Measurements from ENCODE around the gene SRSF2.
A peak's percentile ranks its signal among the peaks of the same experiment; 100 is the strongest.
"Not testable (repeated sequence)": the region's sequence is repeated elsewhere in the genome, so short reads cannot be mapped to it uniquely, and the experiment has no call there.

Gene SRSF2

DNA sequence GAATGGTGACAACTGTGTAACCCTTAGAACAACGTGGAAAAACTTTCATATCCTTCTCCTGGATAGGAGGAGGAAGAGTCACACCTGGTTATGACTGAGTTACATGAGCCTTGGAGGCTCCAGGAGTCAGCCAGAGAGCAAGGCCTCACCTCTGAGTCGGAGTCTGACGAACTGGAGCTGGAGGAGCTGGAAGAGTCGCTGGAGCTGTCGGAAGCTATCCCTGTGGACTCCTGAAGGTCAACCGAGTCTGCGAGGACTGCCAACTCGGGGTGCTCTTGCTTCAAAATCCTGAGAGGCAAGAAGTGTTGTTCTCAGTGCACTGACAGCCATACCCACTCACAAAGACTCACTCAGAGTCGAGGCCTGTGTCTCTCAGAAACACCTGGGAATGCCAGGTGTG is 16.9 kb downstream of the SRSF2 start:
- no peak for DNase-seq

DNA sequence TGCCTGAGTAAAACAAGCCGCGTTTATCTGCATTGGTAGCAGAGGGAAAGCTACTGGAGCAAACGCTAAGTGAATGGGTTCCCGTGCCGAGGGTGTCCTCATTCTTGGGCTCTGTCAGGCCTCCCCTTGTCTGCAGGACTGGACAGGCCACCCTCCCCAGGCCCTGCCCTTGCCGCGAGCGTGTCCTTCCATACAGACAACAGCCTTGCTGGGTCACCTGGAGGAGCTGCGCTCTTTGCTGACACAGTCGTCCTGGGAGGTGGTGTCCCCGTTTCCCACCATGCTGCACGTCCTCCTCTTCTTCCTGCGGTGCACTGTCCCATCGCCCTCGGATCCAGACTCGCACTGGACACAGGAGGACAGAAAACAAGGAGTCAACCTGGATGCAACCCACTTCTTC is 18.6 kb downstream of the SRSF2 start:
- DNase-seq, result no peak

DNA sequence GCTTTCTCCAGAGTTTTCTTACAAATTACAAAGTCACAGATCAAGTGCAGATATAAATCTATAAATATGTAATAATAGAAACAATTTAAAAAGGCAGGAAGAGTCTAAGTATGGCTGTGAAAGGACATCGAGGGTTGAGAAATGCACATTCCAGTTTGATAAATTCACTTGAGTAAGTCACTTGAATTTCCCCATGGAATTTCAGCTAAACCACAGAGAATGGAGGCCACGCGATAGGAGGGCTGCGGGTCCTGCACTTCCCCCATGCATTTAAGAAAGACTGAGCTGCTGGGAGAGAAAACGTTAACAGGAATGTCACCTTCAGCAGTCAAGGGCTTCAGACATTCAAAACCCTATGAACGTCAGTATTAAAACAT is 20.3 kb downstream of the SRSF2 start:
- DNase-seq, result no peak

DNA sequence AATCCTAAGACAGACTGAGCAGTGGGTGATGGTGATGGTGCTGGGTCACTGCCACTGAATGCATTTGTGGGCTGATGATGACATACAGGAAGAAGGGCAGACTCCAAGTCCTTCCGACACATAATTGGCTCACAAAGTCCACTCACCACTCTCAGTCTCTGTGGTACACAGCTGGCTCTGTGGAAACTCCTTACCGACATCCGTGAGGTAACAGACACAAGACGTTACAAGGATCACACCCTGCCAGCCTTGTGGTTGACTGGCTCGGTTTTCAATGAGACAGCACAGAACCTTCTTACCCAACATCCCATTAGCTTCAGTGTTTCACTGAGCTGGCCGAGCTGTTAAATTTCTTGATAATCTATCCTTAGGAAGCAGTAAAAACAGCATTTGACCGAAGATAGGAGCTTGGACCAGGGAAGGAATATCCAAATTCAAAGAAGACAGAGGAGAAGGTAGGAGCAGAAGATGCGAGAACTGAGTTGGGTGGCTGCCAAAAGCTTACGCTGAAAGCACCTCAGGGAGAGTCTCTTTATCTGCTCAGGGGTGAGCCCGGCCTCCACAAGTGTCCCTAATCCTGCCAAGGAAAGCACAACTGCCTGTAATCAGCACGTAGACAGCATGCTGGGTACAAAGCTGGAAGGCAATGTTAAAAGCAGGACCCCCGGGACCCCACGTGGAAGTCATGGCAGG is 20.8 kb downstream of the SRSF2 start:
- DNase-seq, result no peak

DNA sequence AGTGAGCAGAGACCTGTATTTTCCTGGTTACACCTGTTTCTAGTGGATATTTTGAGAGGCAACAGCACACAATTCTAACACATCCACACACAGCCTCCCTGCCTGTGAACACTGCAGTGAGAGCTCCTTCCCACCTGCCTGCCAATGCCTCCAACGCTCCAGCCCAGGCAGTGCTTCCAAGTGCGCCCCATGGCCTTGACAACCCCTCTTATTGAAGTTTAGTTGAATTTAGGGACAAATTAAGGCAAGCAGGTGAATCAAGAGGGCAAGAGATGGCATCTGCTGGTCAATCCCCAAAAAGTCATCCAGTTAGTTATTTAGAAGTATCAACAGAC is 21.7 kb downstream of the SRSF2 start:
- no peak for DNase-seq

DNA sequence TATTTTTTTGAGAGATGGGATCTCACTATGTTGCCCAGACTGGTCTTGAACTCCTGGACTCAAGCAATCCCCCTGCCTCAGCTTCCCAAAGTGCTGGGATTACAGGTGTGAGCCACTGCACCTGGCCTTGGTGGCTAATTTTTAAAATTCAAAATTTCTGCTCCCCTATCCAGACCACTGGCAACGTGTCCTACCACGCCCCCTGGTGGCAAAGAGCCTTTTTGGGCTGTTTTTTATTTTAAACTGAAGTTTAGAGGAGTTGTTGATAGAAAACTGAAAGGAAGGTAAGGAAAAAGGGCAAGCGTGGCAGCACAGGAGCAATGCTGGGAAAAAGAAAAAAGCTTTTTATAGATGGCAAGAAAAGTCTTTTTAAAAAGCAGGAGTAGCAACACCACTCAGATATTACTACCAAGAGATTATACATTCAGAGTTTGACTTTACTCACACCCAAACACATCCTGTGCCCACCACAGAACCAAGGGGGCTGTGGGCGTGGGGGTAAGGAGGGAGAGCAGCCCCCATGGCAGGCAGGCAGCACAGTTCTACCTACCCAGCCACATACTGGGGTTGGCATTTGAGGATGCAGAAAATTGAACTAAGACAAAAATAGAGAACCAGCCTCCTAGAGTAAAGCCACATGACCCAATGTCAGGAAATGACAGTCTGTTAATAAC is 22.2 kb downstream of the SRSF2 start:
- no peak for DNase-seq

DNA sequence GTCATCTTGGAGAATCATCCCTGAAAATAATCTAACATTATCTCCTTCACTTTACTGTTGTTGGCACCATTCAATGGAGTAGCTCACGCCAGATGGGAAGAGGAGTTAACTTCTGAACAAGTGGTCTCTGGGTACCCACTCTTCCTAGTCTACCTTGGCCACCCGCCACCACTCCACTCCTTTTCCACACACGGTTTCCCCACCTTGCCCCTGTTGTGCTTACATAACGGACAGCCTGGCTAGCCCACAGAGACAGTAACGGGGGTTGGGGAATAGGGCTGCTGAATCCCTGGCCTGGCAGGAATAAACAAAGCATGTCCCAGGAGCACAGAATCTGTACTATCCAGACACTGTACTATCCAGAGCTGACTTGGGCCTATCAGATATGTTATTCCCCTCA is 22.8 kb downstream of the SRSF2 start:
- no peak for DNase-seq

DNA sequence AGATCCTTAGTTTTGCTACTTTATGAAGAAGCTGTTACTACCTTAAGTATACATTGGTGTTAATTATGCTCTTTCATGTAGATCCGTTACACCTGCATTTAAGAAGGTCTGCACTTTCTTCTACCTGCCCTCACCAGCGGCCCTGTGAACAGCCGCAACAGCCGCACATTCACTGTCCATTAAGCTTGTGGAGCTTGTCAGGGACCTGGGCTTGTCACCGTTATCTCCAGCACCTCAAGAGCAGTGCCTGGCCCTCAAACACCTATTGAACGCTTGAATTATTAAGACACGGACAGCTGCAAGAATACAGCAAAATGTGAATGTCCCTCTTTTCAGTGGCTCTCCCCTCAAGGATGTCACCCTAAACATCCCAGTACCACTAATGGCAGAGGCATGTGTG is 23.4 kb downstream of the SRSF2 start:
- DNase-seq, result no peak

DNA sequence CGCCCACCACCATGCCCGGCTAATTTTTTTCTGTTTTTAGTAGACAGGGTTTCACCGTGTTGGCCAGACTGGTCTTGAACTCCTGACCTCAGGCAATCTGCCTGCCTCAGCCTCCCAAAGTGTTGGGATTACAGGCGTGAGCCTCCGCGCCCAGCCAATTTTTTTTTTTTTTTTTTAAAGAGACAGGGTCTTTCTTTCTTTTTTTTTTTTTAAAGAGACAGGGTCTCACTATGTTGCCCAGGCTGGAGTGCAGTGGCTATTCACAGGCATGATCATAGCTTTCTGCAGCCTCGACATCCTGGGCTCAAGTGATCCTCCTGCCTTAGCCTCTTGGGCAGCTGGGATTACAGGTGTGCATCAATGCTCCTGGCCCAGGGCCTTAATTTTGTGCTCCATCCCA is 24.8 kb downstream of the SRSF2 start:
- not testable (repeated sequence) for DNase-seq

DNA sequence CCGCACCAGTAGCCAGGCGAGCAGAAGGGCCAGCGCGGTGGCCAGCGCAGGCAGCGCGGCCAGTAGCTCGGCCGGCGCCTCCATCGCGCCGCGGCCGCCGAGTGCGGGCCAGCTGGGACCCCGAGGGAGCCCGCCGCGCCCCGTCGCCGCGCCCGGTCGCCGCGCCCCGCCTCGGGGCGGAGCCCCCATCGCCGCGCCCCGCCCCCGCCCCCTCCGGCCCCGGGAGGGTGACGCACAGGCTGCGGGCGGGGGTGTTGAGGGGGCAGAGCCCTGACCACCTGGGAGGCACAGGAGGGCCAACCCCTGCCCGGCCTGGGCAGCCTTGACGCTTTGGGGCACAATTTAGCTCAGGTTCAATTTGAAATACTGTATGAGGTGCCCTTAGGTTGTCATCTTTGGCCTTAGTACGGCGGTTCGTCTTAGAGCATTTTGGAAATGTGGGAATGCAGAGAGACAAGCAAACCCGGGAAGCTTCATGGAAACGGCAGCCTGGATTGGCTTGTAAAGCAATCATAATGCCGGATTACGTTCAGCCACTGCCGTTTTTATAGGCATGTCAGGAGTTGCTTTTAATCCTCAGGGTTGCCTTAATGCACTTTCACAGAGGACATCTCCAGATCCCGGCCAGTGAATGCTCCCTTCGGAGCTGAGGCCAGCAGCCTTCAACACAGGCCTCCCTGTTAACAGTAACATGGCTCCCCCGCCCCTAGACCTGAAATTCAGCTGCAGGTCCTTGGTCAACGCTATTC is 26.1 kb downstream of the SRSF2 start, which contains the start of gene MXRA7:
MXRA7 (minus strand) TSS at position 103 of the 749 bp plus-strand sequence; CDS start at position 84, 19 bp downstream.
- DNase-seq, result peak; percentile 24

DNA sequence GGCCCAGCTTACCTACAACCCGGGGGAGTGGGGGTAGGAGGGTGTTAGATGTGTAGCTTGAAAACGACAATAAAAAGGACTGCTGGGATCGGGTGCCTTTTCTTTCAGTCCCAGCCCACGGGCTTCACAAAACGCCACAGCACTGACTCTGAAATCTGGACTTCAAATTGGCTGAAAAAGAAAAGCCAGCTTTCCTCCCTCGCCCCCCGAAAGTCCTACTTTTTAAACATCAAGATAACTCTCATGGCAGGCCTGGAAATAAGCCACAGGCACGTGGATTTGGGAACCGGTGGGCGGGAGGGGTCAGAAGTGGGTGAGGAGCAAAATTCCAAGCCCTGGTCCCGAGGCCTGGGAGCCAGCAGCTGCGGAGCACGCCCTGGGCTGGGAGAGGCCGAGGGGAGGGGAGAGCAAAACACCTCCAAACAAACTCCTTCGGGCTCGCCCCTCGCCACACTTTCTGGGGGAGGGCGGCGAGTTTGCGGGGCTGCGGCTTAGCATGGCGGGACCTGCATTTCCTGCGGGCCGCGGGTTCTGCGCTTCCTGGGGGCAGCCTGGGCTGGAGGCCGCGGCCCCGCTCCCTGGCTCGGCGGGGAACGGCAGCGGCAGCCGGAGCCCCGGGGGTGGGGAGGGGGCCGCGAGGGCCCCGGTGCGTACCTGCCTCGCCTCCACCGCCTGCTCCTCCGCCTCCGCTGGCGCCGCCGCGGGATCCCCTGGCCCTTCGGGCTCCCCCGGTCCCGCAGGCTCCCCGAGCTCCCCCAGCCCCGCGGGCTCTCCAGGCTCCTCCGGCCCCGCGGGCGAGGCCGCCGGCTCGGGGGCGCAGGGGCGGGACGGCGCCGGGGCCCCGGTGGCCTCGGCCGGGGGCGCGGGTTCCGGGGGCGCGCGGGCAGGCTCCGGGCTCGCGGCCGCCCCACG is 26.9 kb downstream of the SRSF2 start:
- not testable (repeated sequence) for DNase-seq

DNA sequence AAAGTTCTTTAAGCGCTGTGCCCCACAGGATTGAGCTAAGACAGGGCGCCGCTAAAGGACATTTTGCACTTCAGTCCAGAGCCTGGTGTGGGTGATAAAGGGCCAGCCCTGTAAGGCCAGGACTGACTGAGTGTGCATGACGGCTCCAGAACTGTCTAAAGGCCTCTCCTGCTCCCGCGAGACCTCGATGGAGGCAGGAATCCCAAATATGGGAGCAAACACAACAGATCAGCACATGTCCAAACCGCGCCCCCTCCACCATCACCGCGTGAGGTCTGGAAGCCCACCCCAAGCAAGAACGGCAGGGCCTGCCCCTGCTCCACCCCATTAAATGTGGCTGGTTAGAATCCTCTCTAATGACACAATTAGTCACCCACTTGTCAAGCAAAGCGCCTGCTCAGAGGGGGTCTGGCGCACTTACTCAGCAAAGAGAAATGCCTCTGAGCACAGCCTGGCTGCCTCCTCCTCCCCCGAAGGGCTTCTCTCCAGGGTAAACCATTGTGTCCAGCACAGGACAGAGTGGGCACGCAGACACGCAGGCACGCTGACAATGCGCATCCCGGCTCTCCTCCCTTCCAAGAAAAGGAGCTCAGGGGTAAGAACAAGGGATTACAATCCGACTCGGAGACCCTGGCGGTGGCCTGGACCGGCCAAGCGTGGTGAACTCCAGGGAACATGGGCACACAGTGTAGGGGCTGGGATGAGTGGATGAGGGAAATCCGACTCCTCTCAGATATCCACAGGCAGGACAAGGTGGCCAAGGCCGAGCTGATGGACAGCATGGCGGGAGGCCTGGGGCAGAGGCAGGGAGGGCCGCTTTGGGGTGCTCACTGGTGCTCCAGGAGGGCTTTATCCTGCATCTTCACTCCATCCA is 27.8 kb downstream of the SRSF2 start:
- DNase-seq, result no peak

DNA sequence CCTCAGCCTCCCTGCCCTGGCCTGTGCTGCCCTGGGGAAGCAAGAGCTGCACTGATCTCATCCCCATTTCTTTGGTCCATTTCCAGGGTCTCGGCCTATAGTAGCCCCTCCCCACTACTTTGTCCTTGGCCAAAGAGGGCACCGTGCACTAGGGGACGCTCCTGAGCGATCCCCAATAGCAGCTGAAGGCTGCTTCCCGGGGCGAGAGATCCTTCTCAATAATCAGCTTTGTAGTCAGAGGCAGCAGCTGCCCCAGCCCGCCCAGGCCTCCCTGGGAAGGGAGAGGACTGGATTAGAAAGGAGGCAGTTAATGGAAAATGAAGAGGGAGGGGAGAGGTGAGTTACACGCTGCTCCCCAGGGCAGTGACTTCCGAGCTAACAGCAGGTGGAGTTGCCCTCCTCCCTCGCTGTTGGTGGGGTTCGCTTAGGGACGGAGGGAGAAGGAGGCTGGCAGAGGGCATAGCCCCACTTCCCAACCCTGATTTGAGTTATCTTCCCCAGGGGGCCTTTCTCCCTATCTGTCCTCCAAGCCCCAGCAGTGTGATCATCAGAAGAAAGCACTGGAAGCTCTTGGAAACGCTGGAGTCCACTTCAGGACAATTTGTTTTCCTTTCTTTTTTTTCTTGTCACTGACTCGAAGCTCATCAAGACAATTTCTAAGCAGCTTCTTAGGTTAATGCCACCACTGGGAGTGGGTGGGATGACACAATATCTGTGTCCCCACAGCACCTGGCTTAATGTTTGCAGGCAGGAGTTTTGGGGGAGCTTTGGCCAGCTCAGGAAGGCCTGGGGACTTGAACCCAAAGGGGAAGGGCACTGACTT is 28.9 kb downstream of the SRSF2 start:
- no peak for DNase-seq

DNA sequence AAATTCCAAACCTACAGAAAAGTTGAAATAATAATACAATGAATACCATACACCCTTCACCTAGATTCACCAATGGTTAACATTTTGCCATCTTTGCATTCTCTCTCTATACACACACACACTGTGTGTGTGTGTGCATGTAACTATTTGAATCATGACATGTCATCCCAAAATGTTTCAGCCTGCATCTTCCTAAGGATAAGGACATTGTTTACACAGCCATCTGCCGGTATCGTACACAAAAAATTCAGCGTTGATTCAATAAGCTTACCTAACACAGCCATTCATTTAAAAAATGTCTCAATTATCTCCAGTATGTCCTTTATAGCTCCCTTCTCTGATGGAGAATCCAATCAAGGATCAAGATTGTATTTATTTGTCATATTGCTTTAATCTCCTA is 30.3 kb downstream of the SRSF2 start:
- DNase-seq, result no peak

DNA sequence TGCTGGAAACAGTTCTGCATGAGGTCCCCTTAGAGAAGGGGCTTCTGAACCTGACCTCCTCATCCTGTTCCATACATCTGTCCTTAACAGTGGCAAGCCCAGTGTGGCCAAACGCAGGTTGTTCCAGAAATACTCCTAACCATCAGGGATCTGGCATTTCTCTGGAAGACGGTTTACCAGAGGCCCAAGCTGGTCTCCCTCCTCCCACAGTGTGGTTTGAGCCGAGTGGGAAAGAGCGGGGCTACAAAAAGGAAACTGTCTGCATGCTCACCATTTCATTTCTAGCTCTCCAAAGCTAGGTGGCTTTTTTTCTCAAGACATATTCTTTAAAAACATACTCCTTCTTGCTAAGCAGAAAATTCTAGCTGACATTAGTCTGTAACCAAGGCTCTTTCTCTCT is 32.3 kb downstream of the SRSF2 start:
- no peak for DNase-seq

DNA sequence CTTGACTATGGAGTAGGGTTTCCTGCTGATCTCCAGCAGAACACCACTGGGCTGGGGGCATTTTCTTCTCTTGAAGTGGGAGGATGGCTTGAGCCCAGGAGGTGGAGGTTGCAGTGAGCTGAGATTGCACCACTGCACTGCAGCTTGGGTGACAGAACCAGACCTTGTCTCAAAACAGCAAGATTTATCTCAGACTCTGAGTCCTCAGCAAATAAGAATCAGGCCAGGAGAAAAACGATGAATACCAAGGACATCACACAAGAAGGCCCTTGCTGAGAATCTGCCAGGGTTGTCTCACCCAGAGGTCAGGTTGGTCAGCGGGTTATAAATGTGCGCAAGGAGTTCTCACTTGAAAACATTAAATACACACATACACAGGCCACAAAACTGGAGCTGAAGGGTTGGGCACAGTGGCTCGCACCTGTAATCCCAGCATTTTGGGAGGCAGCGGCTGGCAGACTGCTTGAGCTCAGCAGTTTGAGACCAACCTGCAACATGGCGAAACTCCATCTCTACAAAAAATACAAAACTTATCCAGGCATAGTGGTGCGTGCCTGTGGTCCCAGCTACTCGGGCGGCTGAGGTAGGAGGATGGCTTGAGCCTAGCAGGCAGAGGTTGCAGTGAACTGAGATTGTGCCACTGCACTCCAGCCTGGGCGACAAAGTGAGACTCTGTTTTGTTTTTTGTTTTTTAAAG is 34.0 kb downstream of the SRSF2 start:
- DNase-seq, result no peak

DNA sequence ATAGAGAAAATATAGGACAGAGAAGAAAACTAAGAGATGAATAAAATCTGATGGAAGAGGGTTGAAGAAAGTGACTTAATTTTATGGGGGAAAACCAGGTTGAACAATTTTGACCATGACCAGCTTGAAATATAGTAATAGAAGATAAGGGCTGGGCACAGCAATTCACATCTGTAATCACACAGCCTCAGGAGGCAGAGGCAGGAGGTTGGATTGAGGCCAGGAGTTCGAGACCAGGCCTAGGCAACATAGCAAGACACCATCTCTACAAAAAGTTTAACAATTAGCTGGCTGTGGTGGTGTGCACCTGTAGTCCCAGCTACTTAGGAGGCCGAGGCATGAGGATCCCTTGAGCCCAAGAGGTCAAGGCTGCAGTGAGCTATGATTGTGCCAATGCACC is 35.1 kb downstream of the SRSF2 start:
- DNase-seq, result no peak

DNA sequence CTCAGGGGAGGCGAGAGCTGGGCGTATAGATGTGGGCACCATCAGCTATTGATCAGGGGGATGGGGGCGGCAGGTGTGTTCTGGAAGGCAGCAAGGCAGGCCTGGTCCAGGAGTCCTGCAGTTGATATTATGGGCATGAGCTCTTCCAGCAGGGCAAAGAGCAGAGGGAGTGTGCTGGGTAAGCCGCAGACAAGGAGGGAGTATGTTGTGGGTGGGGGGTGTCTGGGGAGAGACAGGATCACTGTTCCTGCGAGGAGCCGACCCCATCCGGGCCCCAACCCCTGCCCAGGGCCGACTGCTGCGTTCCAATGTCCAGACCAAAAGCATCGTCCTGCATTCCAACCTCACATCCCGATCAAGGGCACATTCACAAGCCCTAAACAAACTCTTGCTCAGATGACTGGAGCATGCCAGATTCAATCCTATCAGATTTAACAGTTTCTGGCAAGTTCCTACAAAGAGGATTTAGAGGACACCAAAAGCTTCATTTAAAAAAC is 35.6 kb downstream of the SRSF2 start:
- no peak for DNase-seq

DNA sequence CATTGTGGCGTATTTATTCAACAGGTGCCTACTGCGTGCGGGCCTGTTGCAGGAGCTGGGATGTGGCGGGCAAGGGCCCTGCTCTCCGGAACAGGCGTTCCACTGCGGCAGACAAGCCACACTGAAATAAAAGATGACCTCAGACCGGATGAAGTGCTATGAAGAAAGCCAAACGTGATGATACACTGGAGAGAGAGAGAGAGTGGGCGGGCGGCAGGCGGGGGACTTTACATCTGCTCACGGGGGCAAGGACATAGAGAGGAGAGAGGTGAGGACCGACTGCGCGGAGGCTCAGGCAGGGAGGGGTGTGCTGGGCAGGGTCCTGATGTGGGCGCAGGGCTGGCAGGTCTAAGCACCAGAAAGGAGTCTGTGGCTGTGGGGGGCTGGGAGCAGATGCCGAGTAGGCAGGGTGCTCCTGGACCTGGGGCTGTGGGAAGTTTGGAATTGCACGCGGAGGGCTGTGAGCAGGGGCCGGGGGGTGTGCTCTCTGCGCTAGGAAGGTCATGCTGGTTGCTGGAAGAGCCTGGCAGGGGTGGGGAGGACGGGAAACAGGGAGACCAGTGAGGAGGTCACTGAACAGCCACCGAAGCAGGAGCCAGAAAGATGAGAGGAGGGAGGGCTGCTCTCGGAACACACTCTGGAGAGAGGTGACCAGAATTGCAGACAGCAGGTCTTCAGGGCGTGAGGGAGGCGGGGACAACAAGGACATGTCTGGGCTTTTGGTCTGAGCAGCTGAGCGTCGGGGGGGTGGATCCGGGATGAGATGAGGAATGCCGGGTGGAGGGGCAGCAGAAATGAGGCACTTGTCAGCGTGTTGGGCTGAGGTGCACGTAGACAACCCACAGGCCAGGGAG is 36.3 kb downstream of the SRSF2 start:
- DNase-seq, result no peak
